Fibroblast of peridontal ligament (primary cell): ENCODE results near the gene SEC14L1.

Experiments used
- DNase-seq: peaks from one replicate; pipeline ENCODE4 v3.0.0-alpha.2; 2010; ENCODE audit errors: extremely low read depth

Gene SEC14L1

DNA sequence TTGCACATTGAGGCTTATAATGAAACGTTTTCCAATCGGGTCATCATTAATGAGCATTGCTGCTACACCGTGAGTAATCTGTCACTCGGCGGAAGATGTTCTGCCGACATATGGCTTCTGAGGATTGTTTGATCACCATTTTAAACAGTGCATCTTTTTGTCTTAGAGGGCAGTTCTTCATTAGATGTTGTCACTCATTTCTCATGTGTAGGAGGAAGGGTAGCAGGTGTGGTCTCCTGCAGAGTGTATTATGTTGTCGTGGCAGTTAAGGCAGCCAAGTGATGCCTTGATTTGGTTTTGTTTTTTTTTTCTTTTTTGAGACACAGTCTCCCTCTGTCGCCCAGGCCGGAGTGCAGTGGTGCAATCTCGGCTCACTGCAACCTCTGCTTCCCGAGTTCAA is 50.5 kb downstream of the SEC14L1 start:
- DNase-seq, result no peak

DNA sequence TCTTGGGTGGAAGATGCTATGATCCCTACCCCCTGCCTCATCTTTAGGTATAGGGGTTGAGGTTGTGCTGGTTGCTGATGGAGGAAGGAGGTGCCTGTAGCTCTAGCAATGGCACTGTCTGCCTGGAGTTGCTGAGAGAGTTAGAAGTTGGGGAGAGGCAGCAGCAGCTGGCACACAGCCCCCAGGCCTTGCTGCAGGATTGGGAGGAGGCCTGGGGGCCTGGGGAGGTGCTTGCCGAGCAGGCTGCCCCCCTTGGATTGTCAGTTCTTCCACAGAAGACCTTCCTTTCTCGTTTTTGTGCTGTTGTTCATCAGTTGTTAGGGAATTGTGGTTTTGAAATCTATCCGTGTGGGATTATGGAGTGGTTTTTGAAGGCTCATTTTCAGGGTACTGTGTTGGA is 52.9 kb downstream of the SEC14L1 start:
- peak; percentile 23 for DNase-seq

DNA sequence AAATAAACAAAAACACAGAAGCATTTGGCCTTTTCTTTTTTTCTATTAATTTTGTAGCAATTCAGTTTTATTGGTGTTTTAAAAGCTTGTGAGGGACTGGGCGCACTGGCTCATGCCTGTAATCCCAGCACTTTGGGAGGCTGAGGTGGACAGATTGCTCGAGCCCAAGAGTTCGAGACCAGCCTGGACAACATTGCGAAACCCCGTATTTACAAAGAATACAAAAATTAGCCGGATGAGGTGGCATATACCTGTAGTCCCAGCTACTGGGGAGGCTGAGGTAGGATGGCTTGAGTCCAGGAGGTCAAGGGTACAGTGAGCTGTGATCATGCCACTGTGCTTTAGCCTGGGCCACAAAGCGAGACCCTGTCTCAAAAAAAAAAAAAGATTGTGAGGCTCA is 53.4 kb downstream of the SEC14L1 start:
- DNase-seq, result no peak

DNA sequence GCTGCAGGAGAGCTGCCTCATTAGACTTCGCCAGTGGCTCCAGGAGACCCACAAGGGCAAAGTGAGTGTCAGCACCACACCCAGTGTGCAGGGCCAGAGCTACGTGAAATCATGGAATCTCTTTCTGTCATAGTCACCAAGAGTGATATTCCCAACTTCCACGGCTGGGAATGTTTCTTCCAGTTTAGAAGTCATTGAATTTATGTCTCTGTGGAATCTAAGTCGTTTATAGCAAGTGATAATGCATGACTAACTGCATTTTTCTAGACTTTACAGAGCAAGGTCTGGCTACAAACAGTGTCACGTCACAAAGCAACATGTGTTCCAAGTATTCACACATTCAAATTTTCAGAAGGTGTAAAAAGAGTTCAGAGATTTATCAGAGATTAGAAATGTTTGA is 55.5 kb downstream of the SEC14L1 start:
- no peak for DNase-seq

DNA sequence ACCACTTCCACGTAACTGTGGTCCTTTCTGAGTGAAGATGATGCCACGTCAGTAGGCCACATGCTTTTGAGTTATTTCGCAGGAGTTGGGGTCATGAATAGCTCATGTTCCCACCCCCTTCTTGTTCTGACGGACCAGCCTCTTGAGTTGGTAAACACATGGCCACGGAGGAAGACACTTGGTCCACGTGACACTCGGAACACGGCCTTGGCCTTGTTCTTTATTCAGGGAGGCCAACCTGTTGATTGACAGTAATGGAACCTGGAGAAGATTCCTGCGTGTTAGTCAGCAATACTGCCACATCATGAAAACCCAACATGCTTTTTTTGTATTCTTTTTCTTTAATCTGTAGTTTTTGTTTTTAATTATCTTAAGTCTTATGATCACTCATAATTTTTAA is 56.3 kb downstream of the SEC14L1 start:
- no peak for DNase-seq

DNA sequence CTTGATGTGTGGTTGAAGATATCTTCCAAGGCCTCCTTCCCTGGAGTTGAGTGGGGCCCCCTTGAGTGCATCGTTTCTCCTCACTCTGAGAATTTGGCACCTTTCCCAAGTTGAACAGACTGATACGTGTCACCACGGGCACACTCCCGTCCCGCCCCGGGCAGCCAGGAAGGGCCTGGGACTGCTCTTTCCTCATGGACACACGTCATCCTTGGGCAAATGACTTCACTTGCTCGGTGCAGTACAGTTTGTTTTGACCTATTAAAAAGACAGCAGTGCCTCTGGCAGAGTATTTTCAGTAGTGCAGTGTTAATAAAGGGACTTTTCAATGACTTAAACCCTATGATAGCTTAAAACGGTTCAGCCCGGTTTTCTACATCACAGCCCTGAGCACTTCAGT is 59.9 kb downstream of the SEC14L1 start:
- no peak for DNase-seq

DNA sequence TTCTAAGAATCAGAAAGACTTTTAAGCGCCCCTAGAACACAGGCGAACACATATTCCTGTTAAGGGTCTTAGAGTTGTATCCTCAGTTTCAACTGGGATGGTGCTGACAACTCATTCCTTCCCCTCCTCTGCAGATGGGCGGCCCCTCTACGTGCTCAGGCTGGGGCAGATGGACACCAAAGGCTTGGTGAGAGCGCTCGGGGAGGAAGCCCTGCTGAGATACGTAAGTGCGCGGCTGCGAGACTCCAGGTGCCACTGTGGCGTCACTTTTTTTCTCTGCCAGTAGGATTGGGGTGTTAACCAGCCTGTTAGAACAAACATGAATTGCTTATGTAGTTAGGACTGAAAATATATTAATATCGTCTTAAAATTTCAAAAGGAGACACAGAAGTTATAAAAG is 62.7 kb downstream of the SEC14L1 start:
- no peak for DNase-seq

DNA sequence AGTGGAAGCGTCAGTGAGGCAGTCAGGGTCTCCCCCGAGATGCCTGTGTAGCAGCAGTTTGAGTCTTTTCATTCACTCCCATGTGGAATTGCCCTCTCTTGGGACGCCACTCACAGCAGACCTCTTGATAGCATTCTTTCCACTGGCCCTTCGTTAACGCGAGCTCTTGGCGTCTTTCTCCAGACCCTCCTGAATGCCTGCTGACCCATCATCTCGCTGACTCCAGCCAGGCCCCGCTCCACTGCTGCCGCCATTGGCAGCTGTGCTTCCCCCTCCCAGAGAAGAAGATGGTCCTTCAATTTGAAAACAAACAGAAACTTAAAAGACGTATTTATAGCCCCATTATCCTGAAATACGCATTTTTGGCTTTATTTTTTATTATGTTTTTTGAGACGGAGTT is 63.1 kb downstream of the SEC14L1 start:
- no peak for DNase-seq

DNA sequence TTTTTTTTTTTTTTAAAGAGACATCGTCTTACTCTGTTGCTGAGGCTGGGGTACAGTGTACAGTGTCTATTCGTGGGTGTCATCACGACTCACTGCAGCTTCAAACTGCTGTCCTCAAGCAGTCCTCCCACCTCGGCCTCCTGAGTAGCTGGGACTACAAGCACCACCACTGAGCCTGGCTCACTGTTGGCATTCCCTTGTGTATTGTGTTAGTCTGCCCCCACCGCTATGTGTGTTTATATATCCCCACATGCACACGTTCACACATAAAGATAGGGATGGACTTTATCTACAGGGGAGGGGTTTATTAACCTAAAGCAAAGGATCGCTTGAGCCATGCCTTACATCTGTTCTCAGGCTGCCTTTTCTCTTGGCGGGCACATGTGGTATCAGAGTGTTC is 63.8 kb downstream of the SEC14L1 start:
- no peak for DNase-seq

DNA sequence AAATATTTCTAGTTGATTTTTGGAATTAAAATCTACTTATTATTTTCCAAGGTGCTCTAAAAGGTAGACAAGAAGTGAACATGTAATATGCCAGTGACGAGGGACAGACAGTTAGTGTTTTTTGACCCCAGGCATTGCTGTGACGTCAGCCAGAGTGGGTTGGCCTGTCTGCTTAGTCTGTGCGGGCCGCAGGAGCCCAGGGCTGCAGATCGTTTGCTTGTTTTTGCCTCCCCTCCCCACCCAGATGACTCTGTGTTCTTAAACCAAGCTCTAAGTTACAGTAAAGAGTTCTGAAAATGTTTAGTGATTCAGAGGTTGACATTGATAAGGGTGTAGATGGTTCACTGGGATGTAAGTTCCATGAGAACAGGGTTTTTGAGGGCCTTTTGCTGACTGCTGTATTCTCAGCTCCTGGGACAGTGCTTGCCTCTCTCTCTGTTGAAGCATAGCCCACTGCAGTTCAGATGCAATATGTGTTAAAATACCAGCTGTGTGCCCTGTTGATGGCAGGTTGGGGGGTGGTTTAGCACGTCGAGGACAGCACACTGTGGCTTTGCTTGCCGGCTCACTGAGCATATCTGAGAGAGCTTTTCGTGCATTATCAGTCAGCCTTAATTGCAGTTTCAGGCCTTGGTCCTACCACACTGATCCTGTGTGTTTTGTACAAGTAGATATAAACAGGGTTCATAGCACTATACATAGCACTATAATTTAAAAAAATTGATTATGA is 64.8 kb downstream of the SEC14L1 start:
- DNase-seq, result no peak

DNA sequence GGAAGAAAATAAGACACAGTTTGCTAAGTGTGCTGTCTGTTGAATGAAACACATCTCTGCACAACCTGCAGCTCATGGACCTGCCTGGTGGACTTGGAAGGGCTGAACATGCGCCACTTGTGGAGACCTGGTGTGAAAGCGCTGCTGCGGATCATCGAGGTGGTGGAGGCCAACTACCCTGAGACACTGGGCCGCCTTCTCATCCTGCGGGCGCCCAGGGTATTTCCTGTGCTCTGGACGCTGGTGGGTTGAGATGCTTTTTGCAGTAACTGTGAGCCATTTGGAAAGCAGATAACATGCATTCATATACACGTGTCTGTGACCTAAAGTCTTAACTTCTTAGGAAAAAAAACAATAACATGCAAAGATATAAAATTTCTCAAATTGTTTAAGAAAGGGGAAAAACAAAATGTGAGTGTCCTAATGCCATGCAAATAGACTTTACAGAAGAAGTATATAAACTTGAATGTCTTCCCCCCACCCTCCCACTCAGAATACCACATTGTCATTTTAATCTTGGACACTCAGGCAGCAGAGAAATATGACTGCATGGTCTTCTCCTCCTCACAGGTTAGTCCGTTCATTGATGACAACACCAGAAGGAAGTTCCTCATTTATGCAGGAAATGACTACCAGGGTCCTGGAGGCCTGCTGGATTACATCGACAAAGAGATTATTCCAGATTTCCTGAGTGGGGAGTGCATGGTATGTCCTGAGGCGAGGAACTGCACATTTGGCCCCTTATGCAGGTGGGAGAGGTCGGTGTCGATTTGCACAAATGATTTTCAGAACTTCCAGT is 65.6 kb downstream of the SEC14L1 start:
- no peak for DNase-seq

DNA sequence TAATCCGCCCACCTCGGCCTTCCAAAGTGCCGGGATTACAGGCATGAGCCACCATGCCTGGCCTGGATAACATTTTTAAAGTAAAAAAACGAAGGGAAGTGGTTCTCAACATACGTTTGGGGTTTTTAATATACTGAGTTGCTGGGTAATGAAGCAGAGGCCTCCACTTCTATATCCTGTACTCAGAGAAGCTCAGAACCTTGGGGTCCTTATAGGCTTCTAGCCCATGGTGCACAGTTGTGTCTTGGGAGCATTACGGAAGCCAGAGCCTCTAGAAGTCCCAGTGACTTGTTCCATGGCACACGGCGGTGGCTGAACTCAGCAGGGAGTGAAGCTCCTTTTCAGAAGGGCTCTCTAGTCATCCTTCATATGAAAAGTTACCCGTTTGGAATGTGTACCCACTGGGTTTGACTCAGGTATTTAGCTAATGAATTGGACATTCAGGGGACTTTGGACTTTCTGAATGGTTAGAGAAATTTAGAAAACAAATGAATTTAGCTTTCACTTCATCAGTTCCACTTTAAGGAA is 67.0 kb downstream of the SEC14L1 start:
- DNase-seq, result no peak

DNA sequence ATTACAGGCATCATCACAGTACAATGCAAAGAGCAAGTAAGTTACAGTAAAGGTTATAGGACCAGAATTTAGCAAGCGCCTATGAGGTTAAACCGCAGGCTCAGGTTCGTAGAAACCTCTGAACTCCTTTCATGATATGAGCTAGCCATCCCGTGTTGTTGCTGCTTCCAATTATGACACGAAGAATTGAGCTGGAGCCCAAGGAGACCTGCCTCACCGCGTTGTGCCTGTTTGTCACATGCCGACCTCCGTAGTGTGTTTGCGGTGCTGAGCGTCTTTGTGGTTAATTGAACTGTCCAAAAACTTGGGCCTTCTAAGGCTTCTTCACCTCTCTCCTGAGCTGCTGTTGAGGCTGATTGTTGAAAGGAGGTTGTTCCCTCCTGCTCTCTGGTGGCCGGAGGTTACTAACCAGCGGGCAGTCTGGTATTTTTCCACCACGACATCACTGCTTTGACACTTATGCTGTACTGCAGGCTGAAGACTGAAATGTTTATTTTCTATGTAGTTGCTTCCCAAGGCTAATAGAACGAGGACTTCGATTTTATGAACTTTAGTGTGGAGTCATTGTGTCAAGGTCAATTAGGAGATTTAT is 67.5 kb downstream of the SEC14L1 start:
- peak; percentile 70 for DNase-seq

DNA sequence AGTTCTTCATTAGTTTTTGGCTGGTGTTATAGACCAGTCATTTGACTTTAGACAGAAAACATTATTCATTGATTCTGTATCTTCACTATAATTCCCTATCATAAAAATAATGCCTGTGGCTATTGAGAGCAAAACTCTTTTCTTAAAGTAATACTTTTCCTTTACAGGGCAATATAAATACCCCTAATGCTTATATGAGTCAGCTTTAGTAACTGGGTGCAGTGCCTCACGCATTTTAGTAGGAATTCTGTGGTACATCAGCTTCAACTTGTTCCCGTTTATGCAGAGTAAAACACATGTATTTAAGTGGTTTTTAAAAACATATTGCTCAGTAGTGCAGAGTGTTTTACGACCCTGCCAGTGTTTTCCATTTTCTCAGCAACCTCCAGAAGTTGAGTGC is 68.1 kb downstream of the SEC14L1 start:
- no peak for DNase-seq

DNA sequence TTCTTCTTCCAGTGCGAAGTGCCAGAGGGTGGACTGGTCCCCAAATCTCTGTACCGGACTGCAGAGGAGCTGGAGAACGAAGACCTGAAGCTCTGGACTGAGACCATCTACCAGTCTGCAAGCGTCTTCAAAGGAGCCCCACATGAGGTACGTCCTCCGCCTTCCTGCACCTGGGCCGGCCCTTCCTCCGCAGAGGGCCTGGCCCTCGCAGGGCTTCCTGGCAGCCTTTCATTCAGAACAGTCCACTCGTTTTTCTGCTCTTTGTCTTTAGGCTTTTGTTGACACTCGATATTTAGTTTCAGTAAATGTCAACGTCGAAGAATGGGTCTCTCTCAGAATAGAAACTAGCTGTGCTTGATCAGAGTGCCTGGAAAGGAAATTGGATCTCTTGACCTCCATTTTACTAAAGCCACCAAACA is 68.6 kb downstream of the SEC14L1 start:
- no peak for DNase-seq

DNA sequence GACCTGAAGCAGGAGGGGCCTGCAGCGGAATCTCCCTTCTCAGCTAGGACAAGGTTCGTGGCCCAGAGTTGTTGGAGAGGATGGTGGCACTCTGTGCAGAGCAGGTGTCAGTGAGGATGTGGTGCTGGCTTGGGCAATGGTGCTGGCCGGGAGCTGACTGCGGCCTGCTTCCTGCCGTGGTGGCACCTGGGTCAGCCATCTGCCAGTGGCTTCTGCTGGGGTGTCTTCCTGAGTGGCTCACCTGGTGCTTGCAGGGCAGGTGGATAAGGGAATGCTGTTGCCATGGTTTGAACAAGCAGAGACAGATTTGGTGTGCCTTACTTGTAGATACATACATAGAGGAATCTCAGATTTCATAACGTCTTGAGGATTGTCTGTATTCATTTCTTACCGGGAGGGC is 69.6 kb downstream of the SEC14L1 start:
- DNase-seq, result no peak

DNA sequence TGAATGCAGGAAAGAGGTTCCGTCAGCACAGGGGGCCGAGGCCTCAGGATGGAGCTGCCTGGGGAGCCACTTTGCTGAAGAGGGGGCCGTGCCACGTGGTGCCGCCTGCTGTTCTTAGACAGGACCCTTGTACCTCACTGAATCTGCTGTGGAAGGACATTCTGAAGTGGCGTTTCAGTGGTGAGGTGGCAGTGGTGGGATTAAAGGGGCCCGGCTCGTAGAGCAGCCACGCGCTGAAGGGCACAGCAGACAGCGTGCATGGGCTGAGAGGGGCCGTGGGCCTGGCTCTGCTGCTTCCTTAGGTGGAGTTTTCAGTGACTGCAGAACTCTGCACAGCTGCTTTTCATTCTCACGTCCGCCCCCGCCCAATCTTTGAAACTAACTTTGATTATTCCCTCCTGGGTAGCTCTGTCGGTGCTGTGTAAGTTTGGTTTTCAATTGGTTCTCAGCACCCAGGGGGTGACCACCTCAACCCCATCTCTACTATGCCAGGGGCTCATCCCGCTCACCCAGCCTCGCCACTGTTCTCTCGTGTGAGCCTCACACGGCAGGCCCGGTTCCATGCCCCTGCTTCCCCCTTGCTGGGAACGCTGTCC is 70.3 kb downstream of the SEC14L1 start:
- DNase-seq, result no peak

DNA sequence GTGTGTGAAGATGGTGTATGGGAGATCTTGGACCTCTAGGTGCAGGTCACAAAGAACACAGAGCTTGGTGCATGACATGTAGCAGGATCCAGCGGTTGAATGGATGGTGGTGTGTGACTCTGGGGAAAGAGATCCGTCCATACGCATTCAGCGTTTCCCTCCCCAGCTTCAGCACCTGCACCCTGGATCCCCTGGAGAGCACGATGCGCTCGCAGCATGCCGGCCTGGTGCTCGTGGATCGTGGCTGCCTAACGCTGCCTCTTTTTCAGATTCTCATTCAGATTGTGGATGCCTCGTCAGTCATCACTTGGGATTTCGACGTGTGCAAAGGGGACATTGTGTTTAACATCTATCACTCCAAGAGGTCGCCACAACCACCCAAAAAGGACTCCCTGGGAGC is 70.9 kb downstream of the SEC14L1 start:
- DNase-seq, result no peak

DNA sequence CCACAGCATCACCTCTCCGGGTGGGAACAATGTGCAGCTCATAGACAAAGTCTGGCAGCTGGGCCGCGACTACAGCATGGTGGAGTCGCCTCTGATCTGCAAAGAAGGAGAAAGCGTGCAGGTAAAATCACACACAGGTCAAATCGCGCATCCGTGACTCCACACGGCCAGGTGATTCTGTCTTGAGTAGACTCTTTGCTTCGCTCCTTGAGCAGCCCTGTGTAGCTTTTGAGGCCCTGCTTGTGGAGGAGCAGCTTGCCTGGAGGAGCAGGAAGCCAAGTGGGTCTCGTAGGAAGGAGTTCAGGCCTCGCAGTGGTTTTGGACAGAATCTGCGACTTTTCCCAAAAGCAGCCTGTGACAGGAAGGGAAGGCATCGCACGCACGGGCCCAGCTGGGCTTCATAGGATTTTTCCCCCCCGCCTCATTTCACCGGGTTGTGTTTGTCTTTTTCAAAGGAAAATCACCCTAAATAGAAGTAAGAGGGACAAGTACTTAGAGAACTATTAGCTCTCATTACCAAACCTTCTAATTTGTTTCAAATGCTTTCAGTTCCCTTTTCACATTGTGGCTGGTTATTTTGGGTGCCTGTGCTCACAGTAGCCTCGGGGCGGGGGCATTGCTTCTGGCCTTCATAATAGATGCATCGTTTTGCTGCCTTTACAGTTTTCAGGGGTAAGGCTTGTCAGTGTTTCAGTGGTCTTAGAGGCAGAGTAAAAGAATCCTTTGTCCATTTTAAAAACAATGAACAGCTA is 71.5 kb downstream of the SEC14L1 start:
- DNase-seq, result no peak

DNA sequence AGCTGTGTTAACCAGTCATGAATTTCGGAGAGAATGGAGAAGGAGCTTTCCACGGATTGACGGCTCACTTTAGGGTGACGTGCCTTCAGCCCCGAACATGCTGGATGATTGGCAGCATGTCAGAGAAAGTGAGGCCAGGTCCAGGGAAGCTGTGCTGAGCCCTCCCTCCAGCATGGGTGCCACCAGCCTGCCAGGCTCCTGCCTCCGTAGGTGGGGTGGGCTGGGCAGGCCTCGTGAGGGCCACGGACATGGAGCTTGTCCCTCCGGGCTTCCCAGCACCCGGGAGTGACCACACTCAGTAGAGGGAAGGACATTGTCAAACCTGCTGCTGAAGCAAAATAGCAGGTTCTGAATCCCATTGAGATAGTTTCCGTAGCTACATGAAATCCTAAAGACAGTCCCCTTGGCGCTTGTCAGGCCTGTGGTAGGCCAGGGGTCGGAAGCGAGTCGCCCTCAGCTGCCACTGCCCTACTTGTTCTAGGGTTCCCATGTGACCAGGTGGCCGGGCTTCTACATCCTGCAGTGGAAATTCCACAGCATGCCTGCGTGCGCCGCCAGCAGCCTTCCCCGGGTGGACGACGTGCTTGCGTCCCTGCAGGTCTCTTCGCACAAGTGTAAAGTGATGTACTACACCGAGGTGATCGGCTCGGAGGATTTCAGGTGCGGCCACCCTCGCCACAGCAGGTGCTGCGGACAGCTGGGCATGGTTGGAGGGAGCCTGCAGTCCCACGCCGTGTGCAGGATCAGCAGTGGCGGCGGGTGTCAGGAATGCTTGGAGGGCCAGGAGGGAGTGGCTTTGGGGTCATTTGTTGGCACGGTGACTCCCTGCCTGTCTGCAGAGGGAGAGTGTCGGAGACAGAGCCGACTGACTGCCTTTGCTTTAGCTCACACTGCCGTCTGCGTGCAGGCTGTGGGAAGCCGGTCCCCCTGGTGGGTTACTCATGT is 72.3 kb downstream of the SEC14L1 start:
- DNase-seq, result no peak

DNA sequence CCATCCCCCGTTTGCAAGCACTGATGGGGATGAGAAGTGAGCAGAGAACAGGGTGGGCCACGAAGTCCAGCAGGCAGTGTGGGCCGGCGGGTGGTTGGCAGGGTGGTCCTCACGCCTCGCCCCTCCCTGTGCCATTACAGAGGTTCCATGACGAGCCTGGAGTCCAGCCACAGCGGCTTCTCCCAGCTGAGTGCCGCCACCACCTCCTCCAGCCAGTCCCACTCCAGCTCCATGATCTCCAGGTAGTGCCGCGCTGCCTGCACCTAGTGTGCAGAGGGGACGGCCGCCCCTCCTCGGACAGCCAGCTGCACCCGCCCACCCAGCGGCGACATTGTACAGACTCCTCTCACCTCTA is 73.0 kb downstream of the SEC14L1 start:
- DNase-seq, result no peak
